ENCODE results near the gene CYLD.

CYLD gene

GRCh38 chr16:50839356-50839755, 97.5 kb downstream of the CYLD start:
- in situ Hi-C loops (cut with MboI; ENCODE audit: low sequenced_read_pairs), result no loop called here

GRCh38 chr16:50839920-50840729, 98.2 kb downstream of the CYLD start:
- in situ Hi-C loops (cut with MboI; ENCODE audit: low sequenced_read_pairs), result no loop called here

GRCh38 chr16:50841081-50841886, 99.4 kb downstream of the CYLD start:
- in situ Hi-C loops (cut with MboI; ENCODE audit: low sequenced_read_pairs), result no loop called here

- in situ Hi-C loops (cut with MboI; ENCODE audit: low sequenced_read_pairs), result no loop called here
Measured at GRCh38 chr16:50842013-50842505, 100.2 kb downstream of the CYLD start.

GRCh38 chr16:50842589-50842988, 100.7 kb downstream of the CYLD start:
- in situ Hi-C loops (cut with MboI; ENCODE audit: low sequenced_read_pairs), result no loop called here

GRCh38 chr16:50844840-50845239, 103.0 kb downstream of the CYLD start:
- in situ Hi-C loops (cut with MboI; ENCODE audit: low sequenced_read_pairs), result no loop called here

GRCh38 chr16:50845296-50845695, 103.4 kb downstream of the CYLD start:
- in situ Hi-C loops (cut with MboI; ENCODE audit: low sequenced_read_pairs), result no loop called here

- in situ Hi-C loops (cut with MboI; ENCODE audit: low sequenced_read_pairs), result no loop called here
Measured at GRCh38 chr16:50846511-50846910, 104.6 kb downstream of the CYLD start.

GRCh38 chr16:50847166-50847565, 105.3 kb downstream of the CYLD start:
- in situ Hi-C loops (cut with MboI; ENCODE audit: low sequenced_read_pairs), result no loop called here

- in situ Hi-C loops (cut with MboI; ENCODE audit: low sequenced_read_pairs), result no loop called here
Measured at GRCh38 chr16:50848755-50849514, 107.0 kb downstream of the CYLD start.

Data from HL-60/S4 treated with phorbol 12-myristate 13-acetate at 8.2 ng/mL for 4 days and 3 days (cell line).